Measurements from ENCODE around the gene INTS1. TPM values are rescaled to one million over a fixed set of nuclear protein-coding genes. Genes with fewer than 3 reads are reported as not detected.
A peak's percentile ranks its signal among the peaks of the same experiment; 100 is the strongest.

Gene INTS1
- total RNA-seq, 1 experiment from 2014 or later: 161 TPM

- peak; percentile 45; the same call in 1 of the 2 replicates for TF ChIP-seq AFF4 (CRISPR knock-in tag; IDR thresholded peaks at IDR 0.05; ENCODE audit: borderline replicate concordance)
- no peak for TF ChIP-seq JAZF1 (CRISPR knock-in tag; IDR thresholded peaks at IDR 0.05)
- peak; percentile 49 for TF ChIP-seq USF2 (CRISPR knock-in tag; IDR thresholded peaks at IDR 0.05)
- TF ChIP-seq ZNF423 (CRISPR knock-in tag; IDR thresholded peaks at IDR 0.05): peak; percentile 79
- peak; percentile 88 for TF ChIP-seq ZNF121 (CRISPR knock-in tag; IDR thresholded peaks at IDR 0.05)
- TF ChIP-seq TP53 (CRISPR knock-in tag; IDR thresholded peaks at IDR 0.05): peak; percentile 62; the same call in 1 of the 2 replicates
- no peak for TF ChIP-seq NR1H2 (CRISPR knock-in tag; IDR thresholded peaks at IDR 0.05)
- 0 out of 2 replicates have a peak, but pooled peaks have one; percentile 34 for TF ChIP-seq ZNF138 (CRISPR knock-in tag; conservative IDR thresholded peaks at IDR 0.05)
- TF ChIP-seq RORB (CRISPR knock-in tag; IDR thresholded peaks at IDR 0.05): no peak
- TF ChIP-seq TEAD4 (CRISPR knock-in tag; IDR thresholded peaks at IDR 0.05): no peak
- no peak for TF ChIP-seq ZMAT4 (CRISPR knock-in tag; IDR thresholded peaks at IDR 0.05)
- TF ChIP-seq, protein P1, sequence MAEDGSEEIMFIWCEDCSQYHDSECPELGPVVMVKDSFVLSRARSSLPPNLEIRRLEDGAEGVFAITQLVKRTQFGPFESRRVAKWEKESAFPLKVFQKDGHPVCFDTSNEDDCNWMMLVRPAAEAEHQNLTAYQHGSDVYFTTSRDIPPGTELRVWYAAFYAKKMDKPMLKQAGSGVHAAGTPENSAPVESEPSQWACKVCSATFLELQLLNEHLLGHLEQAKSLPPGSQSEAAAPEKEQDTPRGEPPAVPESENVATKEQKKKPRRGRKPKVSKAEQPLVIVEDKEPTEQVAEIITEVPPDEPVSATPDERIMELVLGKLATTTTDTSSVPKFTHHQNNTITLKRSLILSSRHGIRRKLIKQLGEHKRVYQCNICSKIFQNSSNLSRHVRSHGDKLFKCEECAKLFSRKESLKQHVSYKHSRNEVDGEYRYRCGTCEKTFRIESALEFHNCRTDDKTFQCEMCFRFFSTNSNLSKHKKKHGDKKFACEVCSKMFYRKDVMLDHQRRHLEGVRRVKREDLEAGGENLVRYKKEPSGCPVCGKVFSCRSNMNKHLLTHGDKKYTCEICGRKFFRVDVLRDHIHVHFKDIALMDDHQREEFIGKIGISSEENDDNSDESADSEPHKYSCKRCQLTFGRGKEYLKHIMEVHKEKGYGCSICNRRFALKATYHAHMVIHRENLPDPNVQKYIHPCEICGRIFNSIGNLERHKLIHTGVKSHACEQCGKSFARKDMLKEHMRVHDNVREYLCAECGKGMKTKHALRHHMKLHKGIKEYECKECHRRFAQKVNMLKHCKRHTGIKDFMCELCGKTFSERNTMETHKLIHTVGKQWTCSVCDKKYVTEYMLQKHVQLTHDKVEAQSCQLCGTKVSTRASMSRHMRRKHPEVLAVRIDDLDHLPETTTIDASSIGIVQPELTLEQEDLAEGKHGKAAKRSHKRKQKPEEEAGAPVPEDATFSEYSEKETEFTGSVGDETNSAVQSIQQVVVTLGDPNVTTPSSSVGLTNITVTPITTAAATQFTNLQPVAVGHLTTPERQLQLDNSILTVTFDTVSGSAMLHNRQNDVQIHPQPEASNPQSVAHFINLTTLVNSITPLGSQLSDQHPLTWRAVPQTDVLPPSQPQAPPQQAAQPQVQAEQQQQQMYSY (CRISPR knock-in tag; IDR thresholded peaks at IDR 0.05): no peak
- TF ChIP-seq EMX1 (CRISPR knock-in tag; IDR thresholded peaks at IDR 0.05): no peak
- TF ChIP-seq, protein P2, sequence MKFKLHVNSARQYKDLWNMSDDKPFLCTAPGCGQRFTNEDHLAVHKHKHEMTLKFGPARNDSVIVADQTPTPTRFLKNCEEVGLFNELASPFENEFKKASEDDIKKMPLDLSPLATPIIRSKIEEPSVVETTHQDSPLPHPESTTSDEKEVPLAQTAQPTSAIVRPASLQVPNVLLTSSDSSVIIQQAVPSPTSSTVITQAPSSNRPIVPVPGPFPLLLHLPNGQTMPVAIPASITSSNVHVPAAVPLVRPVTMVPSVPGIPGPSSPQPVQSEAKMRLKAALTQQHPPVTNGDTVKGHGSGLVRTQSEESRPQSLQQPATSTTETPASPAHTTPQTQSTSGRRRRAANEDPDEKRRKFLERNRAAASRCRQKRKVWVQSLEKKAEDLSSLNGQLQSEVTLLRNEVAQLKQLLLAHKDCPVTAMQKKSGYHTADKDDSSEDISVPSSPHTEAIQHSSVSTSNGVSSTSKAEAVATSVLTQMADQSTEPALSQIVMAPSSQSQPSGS (CRISPR knock-in tag; IDR thresholded peaks at IDR 0.05; ENCODE audit: borderline replicate concordance, low read depth): no peak
- no peak for TF ChIP-seq ZNF317 (CRISPR knock-in tag; IDR thresholded peaks at IDR 0.05; ENCODE audit: borderline replicate concordance, low read depth)
- no peak for TF ChIP-seq PREB (CRISPR knock-in tag; IDR thresholded peaks at IDR 0.05; ENCODE audit: borderline replicate concordance)
- no peak for TF ChIP-seq ZNF416 (CRISPR knock-in tag; IDR thresholded peaks at IDR 0.05)
- no peak for TF ChIP-seq GRHL2 (CRISPR knock-in tag; IDR thresholded peaks at IDR 0.05; ENCODE audit: insufficient replicate concordance, severe bottlenecking)
- TF ChIP-seq AR (CRISPR knock-in tag; IDR thresholded peaks at IDR 0.05): no peak
Observed at GRCh38 chr7:1503816-1504775, at the start of gene INTS1 (continued).
